ENCODE measurements around the gene DACH1. TPM values are rescaled to one million over a fixed set of nuclear protein-coding genes. Genes with fewer than 3 reads are reported as not detected.
"Not testable (repeated sequence)": the region's sequence is repeated elsewhere in the genome, so short reads cannot be mapped to it uniquely, and the experiment has no call there.

DACH1 gene
- polyA plus RNA-seq, 1 donor from 2014 or later = not detected

DNA sequence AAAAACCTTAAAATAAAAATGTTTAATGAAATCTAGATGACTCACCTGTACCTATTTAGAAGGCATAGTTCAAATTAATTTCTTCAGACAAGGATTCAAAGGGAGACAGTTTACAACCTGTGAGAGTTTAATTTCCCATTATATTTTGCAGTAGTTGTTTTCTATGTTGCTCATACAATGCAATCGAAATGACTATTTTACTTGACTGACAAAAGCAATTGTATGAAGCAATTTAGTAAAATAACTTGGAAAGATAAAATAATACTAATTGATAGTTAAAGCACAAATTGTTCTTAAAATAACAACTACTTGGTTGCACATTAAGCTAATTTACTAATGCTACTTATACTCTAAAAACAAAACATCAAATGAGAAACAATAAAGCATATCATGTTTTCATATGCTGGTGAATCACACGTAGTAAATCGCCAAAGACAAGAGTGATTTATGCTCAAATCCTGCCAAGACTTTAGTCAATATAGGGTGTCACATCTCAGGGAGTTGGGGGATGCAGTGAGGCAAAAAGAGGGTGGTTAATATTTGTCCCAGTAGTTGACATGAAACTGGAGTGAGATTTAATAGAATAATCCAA, 6.4 kb downstream of the DACH1 start:
- no peak overlapping the region for H3K4me3 Mint-ChIP-seq
- H3K27me3 Mint-ChIP-seq = peaks cover 16% of the 10 kb centered on the region
- H3K27ac Mint-ChIP-seq = no peak overlapping the region
- H3K36me3 Mint-ChIP-seq = no peaks in the 10 kb centered on the region
- peaks cover 0 to 2% (median 1%) of the 10 kb centered on the region in 3 donors for H3K9me3 Mint-ChIP-seq
- H3K4me1 Mint-ChIP-seq = peaks cover 2 to 6% (median 4%) of the 10 kb centered on the region in 3 donors

DNA sequence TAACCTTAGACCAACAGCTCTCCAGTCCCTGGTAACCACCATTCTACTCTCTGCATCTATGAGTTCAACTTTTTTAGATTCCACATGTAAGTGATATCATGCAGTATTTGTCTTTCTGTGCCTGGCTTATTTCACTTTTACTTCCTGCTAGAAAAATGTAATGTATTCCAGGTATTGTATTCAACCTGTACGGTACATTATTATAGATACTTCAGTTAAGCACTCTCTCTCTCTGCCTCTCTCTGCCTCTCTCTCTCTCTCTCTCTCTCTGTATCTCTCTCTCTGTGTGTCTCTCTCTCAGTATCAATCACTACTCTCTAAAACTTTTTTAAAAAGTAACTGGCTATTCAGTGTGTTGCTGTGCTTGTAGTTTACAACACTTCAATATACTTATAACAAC, 8.4 kb downstream of the DACH1 start:
- peaks cover 3% of the 10 kb centered on the region for H3K27me3 Mint-ChIP-seq
- H3K9me3 Mint-ChIP-seq = peaks cover 0 to 2% (median 1%) of the 10 kb centered on the region in 3 donors
- no peak overlapping the region for H3K27ac Mint-ChIP-seq
- H3K4me3 Mint-ChIP-seq = no peak overlapping the region
- peaks cover 0 to 5% (median 1%) of the 10 kb centered on the region in 3 donors for H3K4me1 Mint-ChIP-seq
- H3K36me3 Mint-ChIP-seq = no peaks in the 10 kb centered on the region

DNA sequence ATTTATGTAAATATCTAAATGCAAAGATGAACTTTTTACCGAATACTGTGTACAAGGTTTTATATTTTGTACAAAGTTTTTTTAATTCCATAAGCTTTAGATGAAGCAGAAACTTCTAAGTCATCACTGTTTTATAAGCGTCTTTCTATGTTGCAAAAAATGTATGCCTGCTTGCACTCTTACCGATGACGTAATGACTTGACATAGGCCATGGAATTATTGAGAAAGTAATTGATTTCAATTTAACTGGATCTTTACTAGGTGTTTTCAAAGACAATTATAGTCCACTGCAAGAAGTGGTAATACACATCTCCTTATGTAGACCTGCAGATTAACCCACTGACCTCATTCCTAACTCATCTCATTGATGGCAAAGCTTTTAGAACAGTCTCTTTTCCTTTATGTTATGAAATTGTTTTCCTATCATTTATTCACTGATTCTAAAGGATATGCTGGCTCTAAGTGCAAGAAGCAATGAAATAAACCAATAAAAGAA, 10.4 kb downstream of the DACH1 start:
- no peak overlapping the region for H3K4me3 Mint-ChIP-seq

DNA sequence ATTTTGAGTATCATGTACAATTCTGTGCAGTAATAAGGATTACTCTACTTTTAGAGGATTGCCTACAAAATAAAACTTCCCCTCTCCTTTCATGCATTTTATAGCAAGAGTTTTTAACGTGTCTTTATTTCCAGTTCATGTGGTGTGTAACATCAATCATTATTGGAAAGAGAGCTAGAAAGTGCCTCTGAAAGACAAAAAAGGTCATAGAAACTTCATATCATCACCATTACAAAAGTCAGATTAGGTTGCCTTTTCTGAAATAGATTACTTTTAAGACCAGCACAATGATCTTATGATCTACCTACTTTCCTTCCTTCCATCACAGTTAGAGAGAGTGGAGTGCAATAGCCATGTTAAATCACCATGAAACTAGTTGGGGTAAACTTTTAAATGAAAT, 12.6 kb downstream of the DACH1 start:
- peaks cover 1% of the 10 kb centered on the region for H3K36me3 Mint-ChIP-seq
- H3K4me1 Mint-ChIP-seq = no peaks in the 10 kb centered on the region
- peaks cover 2% of the 10 kb centered on the region for H3K27me3 Mint-ChIP-seq
- no peak overlapping the region for H3K4me3 Mint-ChIP-seq
- H3K27ac Mint-ChIP-seq = no peak overlapping the region
- H3K9me3 Mint-ChIP-seq = peaks cover 0 to 4% (median 0%) of the 10 kb centered on the region in 3 donors

More for the DNA sequence above, 10.4 kb downstream of the DACH1 start:
- Mint-ChIP-seq H3K27ac (no peak overlapping the region), H3K9me3 (peaks cover 0 to 2% (median 1%) of the 10 kb centered on the region in 3 donors), H3K27me3 (peaks cover 2% of the 10 kb centered on the region), H3K36me3 (no peaks in the 10 kb centered on the region), H3K4me1 (no peaks in the 10 kb centered on the region)

DNA sequence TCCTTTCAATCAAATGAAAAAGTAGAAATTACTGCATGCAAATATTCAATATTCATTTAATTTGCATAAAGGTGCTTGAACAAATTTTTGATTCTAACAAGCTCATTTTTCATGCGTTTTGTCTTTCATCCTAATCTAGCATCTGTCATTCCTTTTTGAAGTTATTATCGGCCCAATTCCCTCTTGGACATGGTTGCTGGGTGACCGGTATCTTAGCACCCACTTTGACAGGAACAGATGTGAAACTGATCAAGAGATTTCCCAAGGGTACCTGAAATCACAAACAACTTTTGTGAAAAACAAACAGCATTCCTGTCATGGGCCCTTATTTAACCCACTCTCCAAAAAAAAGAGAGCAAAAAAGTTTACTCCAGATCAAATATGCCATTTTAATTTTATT, 13.3 kb downstream of the DACH1 start:
- Mint-ChIP-seq H3K4me1 (no peaks in the 10 kb centered on the region), H3K27ac (no peak overlapping the region), H3K9me3 (peaks cover 0 to 5% (median 3%) of the 10 kb centered on the region in 3 donors), H3K4me3 (no peak overlapping the region), H3K27me3 (peaks cover under 1% of the 10 kb centered on the region), H3K36me3 (peaks cover 3% of the 10 kb centered on the region)

DNA sequence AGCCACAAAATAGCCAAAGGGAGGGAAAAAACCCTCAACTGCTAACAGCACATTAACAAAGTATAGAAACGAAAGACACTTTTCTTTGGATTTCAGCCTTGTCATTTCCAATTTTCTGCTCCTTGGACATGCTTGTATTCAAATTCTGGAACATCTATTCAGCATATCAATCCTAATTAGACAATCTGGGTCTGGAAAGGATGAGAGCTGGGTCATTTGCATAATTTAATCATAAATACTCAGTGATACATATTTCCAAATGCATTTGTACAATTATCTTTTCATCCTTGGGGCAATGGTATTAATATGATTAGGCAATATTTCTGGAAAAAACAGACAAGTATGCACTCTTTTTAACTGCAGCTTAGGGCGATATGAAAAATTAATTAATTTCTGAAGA, 14.3 kb downstream of the DACH1 start:
- Mint-ChIP-seq H3K27ac (no peak overlapping the region), H3K36me3 (peaks cover 3% of the 10 kb centered on the region), H3K9me3 (peaks cover 0 to 5% (median 3%) of the 10 kb centered on the region in 3 donors), H3K4me1 (no peaks in the 10 kb centered on the region), H3K4me3 (no peak overlapping the region), H3K27me3 (no peaks in the 10 kb centered on the region)

DNA sequence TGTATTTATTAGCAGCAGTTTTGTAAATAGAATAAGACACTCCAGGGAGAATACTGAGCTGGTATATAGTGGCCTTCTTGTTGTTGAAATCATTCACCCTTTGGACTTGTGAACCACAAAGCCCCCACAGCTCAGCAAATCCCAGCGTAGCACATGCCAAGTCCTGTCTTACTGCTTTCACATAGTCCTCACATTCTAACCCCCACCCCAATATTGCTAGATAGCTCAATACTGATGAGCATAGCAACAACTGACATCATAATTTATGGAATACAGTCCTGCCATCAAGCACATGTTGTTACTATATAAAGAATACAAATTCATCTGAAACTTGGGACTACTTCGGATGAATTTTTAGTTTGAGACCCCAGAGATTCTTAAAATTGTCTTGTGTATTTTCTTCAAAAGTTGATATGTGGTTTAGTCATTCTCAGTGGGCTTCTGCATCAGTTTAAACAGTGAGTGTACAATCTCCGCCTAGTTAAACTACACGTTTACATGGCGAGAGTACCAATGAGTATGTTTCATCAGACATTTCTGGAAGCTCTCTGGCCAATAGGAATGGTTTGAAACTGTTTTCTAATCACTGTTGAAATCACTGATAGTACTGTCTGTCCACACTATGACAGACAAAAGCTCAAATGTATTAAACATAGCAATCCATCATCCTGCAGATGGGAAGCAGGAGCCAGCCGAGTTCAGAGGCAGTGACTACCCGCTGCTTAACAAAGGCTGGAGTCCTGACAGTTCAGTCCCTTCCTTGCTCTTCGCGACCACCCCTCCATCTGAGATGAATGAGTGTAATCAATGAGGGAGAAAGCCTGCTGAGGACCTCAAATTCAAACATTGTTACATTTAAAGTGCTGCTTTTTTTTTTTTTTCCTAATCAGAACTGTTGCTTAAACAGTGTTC, 15.2 kb downstream of the DACH1 start:
- peaks cover 0 to 5% (median 3%) of the 10 kb centered on the region in 3 donors for H3K9me3 Mint-ChIP-seq
- no peaks in the 10 kb centered on the region for H3K27me3 Mint-ChIP-seq
- no peak overlapping the region for H3K27ac Mint-ChIP-seq
- H3K36me3 Mint-ChIP-seq = peaks cover 3% of the 10 kb centered on the region
- H3K4me1 Mint-ChIP-seq = no peaks in the 10 kb centered on the region
- H3K4me3 Mint-ChIP-seq = no peak overlapping the region

DNA sequence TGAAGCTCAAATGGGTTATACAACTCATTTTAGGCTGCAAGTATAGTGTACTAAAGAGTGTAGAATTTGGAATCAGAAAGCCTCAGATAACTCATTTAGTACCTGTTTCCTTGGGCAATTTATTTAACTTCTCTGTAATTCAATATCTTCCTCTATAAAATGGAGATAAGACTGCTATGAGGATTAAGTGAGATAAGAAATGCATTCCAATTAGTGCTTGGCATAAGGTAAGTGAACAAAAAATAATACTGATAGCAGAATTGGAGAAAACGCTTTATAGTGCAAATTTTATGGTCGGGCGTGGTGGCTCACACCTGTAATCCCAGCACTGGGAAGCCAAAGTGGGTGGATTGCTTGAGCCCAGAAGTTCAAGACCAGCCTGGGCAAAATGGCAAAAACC, 25.0 kb downstream of the DACH1 start:
- no peaks in the 10 kb centered on the region for H3K36me3 Mint-ChIP-seq
- no peaks in the 10 kb centered on the region for H3K27me3 Mint-ChIP-seq
- no peak overlapping the region for H3K4me3 Mint-ChIP-seq
- H3K4me1 Mint-ChIP-seq = no peaks in the 10 kb centered on the region
- no peaks in the 10 kb centered on the region for H3K9me3 Mint-ChIP-seq
- H3K27ac Mint-ChIP-seq = no peak overlapping the region

DNA sequence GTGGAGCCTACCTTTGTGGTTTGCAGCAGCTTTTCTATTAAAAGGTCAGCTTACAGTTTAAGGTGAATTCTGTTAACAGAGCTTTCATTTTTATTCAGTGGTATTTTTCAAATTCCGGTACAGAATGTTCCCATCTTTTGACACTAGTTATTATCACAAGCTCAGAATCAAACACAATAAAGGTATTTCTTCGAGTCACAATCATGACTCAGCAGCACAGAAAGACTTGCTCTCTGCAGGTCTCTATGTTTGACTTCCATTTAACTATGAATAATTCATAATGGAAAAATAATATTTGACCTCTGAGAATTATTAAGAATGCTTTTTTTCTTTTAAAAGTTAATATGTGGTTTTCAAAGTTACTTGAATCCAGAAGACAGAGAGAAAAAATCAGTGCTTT, 28.2 kb downstream of the DACH1 start:
- Mint-ChIP-seq H3K4me1 (no peaks in the 10 kb centered on the region), H3K27me3 (no peaks in the 10 kb centered on the region), H3K4me3 (no peak overlapping the region), H3K36me3 (no peaks in the 10 kb centered on the region), H3K27ac (no peak overlapping the region), H3K9me3 (peaks cover 0 to 18% (median 2%) of the 10 kb centered on the region in 3 donors)

DNA sequence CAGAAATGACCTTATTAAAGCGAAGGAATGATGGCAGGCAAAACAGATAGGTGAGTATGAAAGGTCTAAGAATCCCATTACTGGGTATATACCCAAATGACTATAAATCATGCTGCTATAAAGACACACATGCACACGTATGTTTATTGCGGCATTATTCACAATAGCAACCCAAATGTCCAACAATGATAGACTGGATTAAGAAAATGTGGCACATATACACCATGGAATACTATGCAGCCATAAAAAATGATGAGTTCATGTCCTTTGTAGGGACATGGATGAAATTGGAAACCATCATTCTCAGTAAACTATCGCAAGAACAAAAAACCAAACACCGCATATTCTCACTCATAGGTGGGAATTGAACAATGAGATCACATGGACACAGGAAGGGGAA, 29.4 kb downstream of the DACH1 start:
- not testable (repeated sequence) for H3K4me3 Mint-ChIP-seq, H3K27ac Mint-ChIP-seq, H3K36me3 Mint-ChIP-seq, H3K4me1 Mint-ChIP-seq, H3K27me3 Mint-ChIP-seq
- peaks cover 0 to 18% (median 2%) of the 10 kb centered on the region in 3 donors for H3K9me3 Mint-ChIP-seq

DNA sequence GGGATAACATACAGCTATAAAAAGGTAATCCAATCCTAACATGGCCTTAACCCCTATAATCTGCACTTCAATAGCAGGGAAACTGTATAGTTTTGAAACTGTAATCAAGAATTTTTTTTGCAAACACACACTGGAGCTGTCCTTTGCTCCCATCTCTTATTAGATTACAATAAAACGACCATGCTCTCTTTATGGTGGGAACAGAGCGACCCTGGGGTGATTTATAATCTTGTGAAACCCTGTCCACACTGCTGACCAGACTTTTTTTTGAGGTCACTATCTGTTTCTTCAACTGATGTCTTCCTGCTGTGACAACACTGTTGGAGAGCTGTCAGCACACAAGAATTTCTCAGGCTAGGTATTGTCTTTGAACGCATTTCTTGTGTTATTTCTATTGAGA, 35.3 kb downstream of the DACH1 start:
- no peak overlapping the region for H3K4me3 Mint-ChIP-seq
- H3K27me3 Mint-ChIP-seq = no peaks in the 10 kb centered on the region
- H3K36me3 Mint-ChIP-seq = no peaks in the 10 kb centered on the region
- H3K9me3 Mint-ChIP-seq = peaks cover 0 to 19% (median 2%) of the 10 kb centered on the region in 3 donors
- peaks cover 0 to 3% (median 0%) of the 10 kb centered on the region in 3 donors for H3K4me1 Mint-ChIP-seq
- no peak overlapping the region for H3K27ac Mint-ChIP-seq

DNA sequence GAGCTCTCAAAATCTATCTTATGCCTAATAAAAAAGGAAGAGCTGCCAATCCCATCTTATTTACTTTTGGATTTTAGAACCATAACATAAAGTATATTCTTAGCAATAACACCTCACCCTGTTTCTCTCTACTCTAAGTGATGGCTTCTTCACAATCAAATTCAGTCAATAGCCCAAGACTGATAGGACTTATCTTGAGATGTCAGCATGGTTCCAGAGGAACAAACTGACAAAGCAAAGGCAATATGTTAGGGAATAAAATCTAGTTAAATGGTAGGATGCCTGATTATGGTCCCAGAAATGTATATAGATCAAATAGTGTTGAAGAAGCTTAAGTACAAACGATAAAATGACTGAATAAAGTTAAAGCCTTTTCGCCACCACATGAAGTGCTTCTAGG, 36.3 kb downstream of the DACH1 start:
- Mint-ChIP-seq H3K27me3 (no peaks in the 10 kb centered on the region), H3K4me1 (peaks cover 0 to 3% (median 0%) of the 10 kb centered on the region in 3 donors), H3K36me3 (no peaks in the 10 kb centered on the region), H3K9me3 (peaks cover 0 to 17% (median 0%) of the 10 kb centered on the region in 3 donors), H3K4me3 (no peak overlapping the region), H3K27ac (no peak overlapping the region)

DNA sequence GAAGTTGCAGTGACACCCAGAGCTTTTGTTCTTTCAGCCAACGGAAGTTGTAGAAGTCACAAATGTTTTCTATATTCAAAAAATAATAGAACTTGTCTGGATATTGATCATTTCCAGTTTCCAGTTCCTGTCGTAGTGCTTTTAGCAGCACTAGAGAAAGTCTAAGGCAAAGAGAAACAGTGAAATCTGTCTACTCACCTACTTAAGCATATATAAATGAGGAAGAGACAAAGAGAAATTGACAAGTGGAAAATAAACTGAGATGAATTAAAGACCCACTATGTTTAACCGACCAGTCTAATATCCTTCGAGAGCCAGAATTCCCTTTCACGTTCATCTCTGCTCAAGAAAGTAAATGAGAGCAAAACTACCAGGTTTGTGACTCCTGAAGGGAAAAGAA, 36.7 kb downstream of the DACH1 start:
- H3K4me3 Mint-ChIP-seq = no peak overlapping the region
- H3K27ac Mint-ChIP-seq = no peak overlapping the region
- H3K4me1 Mint-ChIP-seq = peaks cover 0 to 3% (median 0%) of the 10 kb centered on the region in 3 donors
- no peaks in the 10 kb centered on the region for H3K36me3 Mint-ChIP-seq
- H3K27me3 Mint-ChIP-seq = no peaks in the 10 kb centered on the region
- H3K9me3 Mint-ChIP-seq = peaks cover 0 to 14% (median 0%) of the 10 kb centered on the region in 3 donors

DNA sequence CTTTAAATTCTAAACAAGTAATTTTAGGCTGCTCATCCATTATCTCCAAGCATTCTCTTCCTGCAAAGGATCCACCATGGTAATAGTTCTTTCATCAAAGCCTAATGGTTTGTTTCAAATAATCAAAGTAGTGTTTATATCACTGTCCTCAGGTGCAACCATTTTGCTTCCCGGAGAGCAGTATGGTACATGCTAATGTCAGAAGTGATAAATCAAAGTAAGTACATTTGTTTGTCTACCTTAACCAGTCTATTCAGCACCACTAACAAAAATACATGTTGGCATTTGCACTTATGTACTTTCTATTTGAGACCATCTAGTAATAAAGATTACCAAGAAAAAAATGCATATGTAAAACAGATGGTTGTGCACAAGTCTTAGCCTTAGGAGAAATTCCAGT, 37.5 kb downstream of the DACH1 start:
- H3K9me3 Mint-ChIP-seq = peaks cover 0 to 10% (median 0%) of the 10 kb centered on the region in 3 donors
- peaks cover 0 to 3% (median 0%) of the 10 kb centered on the region in 3 donors for H3K4me1 Mint-ChIP-seq
- no peaks in the 10 kb centered on the region for H3K36me3 Mint-ChIP-seq
- no peak overlapping the region for H3K4me3 Mint-ChIP-seq
- H3K27me3 Mint-ChIP-seq = no peaks in the 10 kb centered on the region
- no peak overlapping the region for H3K27ac Mint-ChIP-seq

DNA sequence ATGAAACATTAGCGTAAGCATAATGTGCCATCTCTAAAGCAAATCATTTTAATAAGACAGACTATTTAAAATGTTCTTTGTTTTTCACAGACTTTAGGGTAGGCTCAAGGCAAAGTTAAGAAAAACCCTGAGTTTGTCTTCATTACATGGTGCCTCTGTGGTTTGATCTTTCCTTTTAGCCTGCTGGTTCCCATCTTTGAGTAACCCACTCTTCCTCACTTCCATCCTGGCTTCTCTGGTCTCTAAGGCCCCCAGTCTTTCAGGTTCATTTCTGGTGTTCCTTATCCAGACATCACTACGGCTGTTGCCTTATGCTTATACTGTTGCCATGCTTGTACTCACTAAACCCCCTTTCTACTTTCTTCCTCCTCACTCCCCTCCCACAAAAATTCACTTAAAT, 38.4 kb downstream of the DACH1 start:
- no peaks in the 10 kb centered on the region for H3K36me3 Mint-ChIP-seq
- no peak overlapping the region for H3K27ac Mint-ChIP-seq
- H3K4me3 Mint-ChIP-seq = no peak overlapping the region
- H3K9me3 Mint-ChIP-seq = peaks cover 0 to 3% (median 0%) of the 10 kb centered on the region in 3 donors
- H3K27me3 Mint-ChIP-seq = no peaks in the 10 kb centered on the region
- H3K4me1 Mint-ChIP-seq = peaks cover 0 to 3% (median 0%) of the 10 kb centered on the region in 3 donors
